GM12878 (cell line): ENCODE data around the gene C2CD5. TPM values are rescaled to one million over a fixed set of nuclear protein-coding genes. Genes with fewer than 3 reads are reported as not detected.

ENCODE experiments used
- ATAC-seq: fragments of 200-7000 bp; cut with Tn5 transposase; 3 replicates; pipeline ENCODE4 v1.9.1; 2020; ENCODE audit warnings: mild to moderate bottlenecking, moderate library complexity
- BruUV-seq: library from RNA; stranded (reverse); fragments of 400-500 nt; replicated peaks from 2 replicates; lab custom pipeline; 2021; lab: Mats Ljungman, UMichigan
- CTCF ChIA-PET: fragments of 300-600 bp; sonication (Branson Sonifier 250); formaldehyde crosslinking; extraction: SDS; loops from one replicate; lab custom pipeline; 2021; ENCODE audit warnings: inconsistent platforms; lab: Yijun Ruan, JAX
- POLR2A ChIA-PET: fragments of 350-600 bp; formaldehyde crosslinking; extraction: SDS; loops from one replicate; lab custom pipeline; 2021; ENCODE audit warnings: inconsistent platforms; lab: Charles Lee
- RAD21 ChIA-PET: fragments of 300-600 bp; sonication (Branson Sonifier 250); formaldehyde crosslinking; loops from one replicate; lab custom pipeline; 2023; ENCODE audit warnings: antibody characterized with exemption; ENCODE audit not compliant: unreplicated experiment; lab: Charles Lee
- SMC1A ChIA-PET: fragments of 300-600 bp; sonication (Branson Sonifier 250); formaldehyde crosslinking; loops from one replicate; lab custom pipeline; 2023; ENCODE audit not compliant: unreplicated experiment, uncharacterized antibody; lab: Charles Lee
- DNase-seq: peaks from one replicate; pipeline ENCODE4 v3.0.0-alpha.2; 2011; ENCODE audit warnings: low read depth, low spot score
- FAIRE-seq: peaks from 3 replicates; lab custom pipeline; 2011; peaks lifted over from hg19 to GRCh38; lab: Jason Lieb, UNC
- H2AFZ ChIP-seq: 2 replicates; pipeline ENCODE4 v1.6.0; 2011; ENCODE audit warnings: low read depth, low read length, control low read depth; ENCODE audit not compliant: control insufficient read depth
- H3K27ac ChIP-seq: 2 replicates; pipeline ENCODE4 v1.5.1; 2011; ENCODE audit warnings: control low read depth; ENCODE audit not compliant: control insufficient read depth, insufficient read depth
- H3K27me3 ChIP-seq, 2 experiments: replicated peaks in 1 of 2; 2 replicates each; pipeline versions ENCODE4 v1.6.0 to v1.6.1; 2011; ENCODE audit warnings: low read length in 1 of 2; ENCODE audit not compliant: control insufficient read depth in 2 of 2, insufficient read depth in 2 of 2
- H3K36me3 ChIP-seq, 2 experiments: 2 replicates each; pipeline ENCODE4 v1.5.1; 2011; ENCODE audit warnings: low read length in 1 of 2; ENCODE audit not compliant: control insufficient read depth in 2 of 2, insufficient read depth in 2 of 2
- H3K4me1 ChIP-seq: 2 replicates; pipeline ENCODE4 v1.6.1; 2011; ENCODE audit warnings: mild to moderate bottlenecking, low read length, moderate library complexity, mixed read lengths; ENCODE audit not compliant: control insufficient read depth, insufficient read depth
- H3K4me2 ChIP-seq: 2 replicates; pipeline ENCODE4 v1.6.0; 2011; ENCODE audit warnings: control low read depth; ENCODE audit not compliant: control insufficient read depth, insufficient read depth
- H3K4me3 ChIP-seq: fragments of 200-600 bp; sonication (generic); 2 replicates; pipeline ENCODE4 v1.5.1; 2016
- H3K79me2 ChIP-seq: 2 replicates; pipeline ENCODE4 v1.6.0; 2011; ENCODE audit warnings: low read length; ENCODE audit not compliant: control insufficient read depth, insufficient read depth
- H3K9ac ChIP-seq: 2 replicates; pipeline ENCODE4 v1.8.0; 2011; ENCODE audit warnings: low read length, control low read depth, mixed read lengths; ENCODE audit not compliant: control insufficient read depth, insufficient read depth
- H3K9me3 ChIP-seq: replicated peaks from 3 replicates; pipeline ENCODE4 v1.5.1; 2011; ENCODE audit warnings: mild to moderate bottlenecking, low read length; ENCODE audit not compliant: control insufficient read depth, insufficient read depth
- H4K20me1 ChIP-seq: 2 replicates; pipeline ENCODE4 v1.6.0; 2011; ENCODE audit not compliant: control insufficient read depth, insufficient read depth
- EED ChIP-seq: sonication (generic); IDR thresholded peaks from 2 replicates; pipeline ENCODE4 v1.6.1; 2016; ENCODE audit warnings: antibody characterized with exemption, low read depth
- EZH2 ChIP-seq: IDR thresholded peaks from 2 replicates; pipeline ENCODE4 v1.6.1; 2012; ENCODE audit warnings: low read depth, mild to moderate bottlenecking, control low read depth, inconsistent platforms, low read length, borderline replicate concordance; ENCODE audit not compliant: control insufficient read depth
- GATAD2B ChIP-seq: fragments of 450-650 bp; conservative IDR thresholded peaks from 2 replicates; pipeline ENCODE4 v1.6.1; 2017; ENCODE audit warnings: low read depth, mild to moderate bottlenecking, moderate library complexity
- HCFC1 ChIP-seq: fragments of 150-350 bp; IDR thresholded peaks from 2 replicates; pipeline ENCODE4 v1.6.1; 2014; ENCODE audit warnings: low read length
- RBBP5 ChIP-seq: fragments of 200-600 bp; sonication (generic); conservative IDR thresholded peaks from 2 replicates; pipeline ENCODE4 v1.6.1; 2016
- SIN3A ChIP-seq: IDR thresholded peaks from 2 replicates; pipeline ENCODE4 v1.6.1; 2012; ENCODE audit warnings: low read depth, low read length, improper control_type of control experiment
- YBX1 ChIP-seq: fragments of 450-650 bp; IDR thresholded peaks from 2 replicates; pipeline ENCODE4 v1.6.1; 2016; ENCODE audit warnings: antibody characterized with exemption
- ZSCAN29 ChIP-seq: fragments of 450-650 bp; IDR thresholded peaks from 2 replicates; pipeline ENCODE4 v1.6.1; 2017; ENCODE audit warnings: mild to moderate bottlenecking, moderate library complexity
- WGBS: methylation state at CpG from one replicate; pipeline ENCODE4 v1.1.6; 2016; ENCODE audit warnings: low lambda C conversion rate; ENCODE audit not compliant: insufficient replicate concordance, insufficient coverage; ENCODE audit errors: missing lambda C conversion rate; 5-methylcytosine and 5-hydroxymethylcytosine counted together
- in situ Hi-C: fragments of 300-500 bp; cut with MboI; formaldehyde crosslinking; loops from 9 replicates; pipeline ENCODE4 v1.14.3; 2018; ENCODE audit warnings: mixed read lengths
- intact Hi-C: fragments of 100-400 bp; cut with micrococcal nuclease; formaldehyde crosslinking; loops from one replicate; pipeline ENCODE4 v1.14.2; 2022; ENCODE audit not compliant: unreplicated experiment
- polyA plus RNA-seq, 11 experiments: library from polyadenylated mRNA; depleted of rRNA in 4 of 11; unstranded in 6 of 11; stranded (reverse) in 5 of 11; fragments of >200 nt; fragmentation: Nextera tagmentation in 4 of 11; fragmentation: Illumina TruSeq in 1 of 11; extraction: Ambion mirVana in 4 of 11; extraction: Trizol in 1 of 11; gene quantifications; 1 replicate in 1 of 11; 2 replicates in 10 of 11; pipeline versions ENCODE4 v1.2.1 to v1.2.3, GENCODE V29; 2011 to 2016; ENCODE audit warnings: inconsistent platforms in 2 of 11, missing spikeins in 2 of 11, low read depth in 1 of 11
- total RNA-seq, 4 experiments: library from RNA; depleted of rRNA in 3 of 4; stranded (reverse); fragments of >200 nt in 3 of 4; fragmentation: Illumina TruSeq in 1 of 4; extraction: Trizol in 1 of 4; gene quantifications; 2 replicates each; pipeline versions ENCODE4 v1.2.1 to v1.2.3, GENCODE V29; 2013 to 2021

The C2CD5 gene
- total and polyA plus RNA-seq, 10 of the 15 experiments (the other 5 are each of a cell fraction or from before 2014, with no cell fraction given): 7.7 to 55.0 (median 27.0) TPM

- DNase-seq: no peak
- H3K36me3 ChIP-seq: no peaks in the 10 kb centered on the region
- H3K4me1 ChIP-seq: no peaks in the 10 kb centered on the region
- TF ChIP-seq EED: no peak
- no peak for TF ChIP-seq ZSCAN29
- TF ChIP-seq YBX1: no peak
- TF ChIP-seq GATAD2B: no peak
- TF ChIP-seq EZH2: no peak
- TF ChIP-seq SIN3A: no peak
- no peak for TF ChIP-seq HCFC1
- TF ChIP-seq RBBP5: no peak
- BruUV-seq: no TSS peak
- in situ Hi-C loops (no loop called here), intact Hi-C loops (no loop called here)
- POLR2A ChIA-PET: interaction anchor here (1.0 kb wide), 1 partner anchor 257 kb away, joined by 4 read pairs; no protein-coding TSS in a partner anchor
- no peak for ATAC-seq
- no peak overlapping the region for H2AFZ ChIP-seq
- no peaks in the 10 kb centered on the region for H3K79me2 ChIP-seq
- SMC1A ChIA-PET: interaction anchor here (0.6 to 1.6 kb wide), 5 partner anchors 28 to 1021 kb away, joined by 3 to 4 read pairs (median 3); no protein-coding TSS in a partner anchor
- H3K9me3 ChIP-seq: no peaks in the 10 kb centered on the region; the same call in 2 of the 3 replicates
- H4K20me1 ChIP-seq: no peaks in the 10 kb centered on the region
- no peak overlapping the region for H3K4me2 ChIP-seq
- no peak overlapping the region for H3K4me3 ChIP-seq
- H3K27me3 ChIP-seq: no peaks in the 10 kb centered on the region
- H3K27ac ChIP-seq: no peak overlapping the region
- no peak overlapping the region for H3K9ac ChIP-seq
- RAD21 ChIA-PET: interaction anchor here (0.6 kb wide), 1 partner anchor 154 kb away, joined by 4 read pairs; no protein-coding TSS in a partner anchor
- 88% methylated on average over 9 of the region's 10 CpGs for WGBS
- no peak for FAIRE-seq
- CTCF ChIA-PET: interaction anchor here (1.2 kb wide), 1 partner anchor 23 kb away, joined by 3 read pairs; no protein-coding TSS in a partner anchor
These were observed 107.1 kb downstream of the C2CD5 start for GRCh38 chr12:22437031-22437806.
